Lower leg skin (tissue), 4 donors: ENCODE measurements around the gene CDC20. TPM values are rescaled to one million over a fixed set of nuclear protein-coding genes. Genes with fewer than 3 reads are reported as not detected.

ENCODE experiments used
- DNase-seq, 2 donors: peaks; one replicate each; pipeline ENCODE4 v3.0.0-alpha.2; 2019; ENCODE audit warnings: low spot score in 2 of 2
- H3K4me3 ChIP-seq: fragments of 200-600 bp; sonication (generic); 2 replicates; pipeline ENCODE4 v1.5.1; 2017; ENCODE audit warnings: mild to moderate bottlenecking, low read depth; ENCODE audit not compliant: poor library complexity, severe bottlenecking
- CTCF ChIP-seq, 3 donors: fragments of 450-650 bp; IDR thresholded peaks; one replicate each; pipeline ENCODE4 v1.5.1; 2016; ENCODE audit warnings: antibody characterized with exemption in 3 of 3, mild to moderate bottlenecking in 3 of 3, moderate library complexity in 2 of 3
- POLR2A ChIP-seq, 2 donors: fragments of 450-650 bp; IDR thresholded peaks; one replicate each; pipeline ENCODE4 v1.6.1; 2016 to 2017; ENCODE audit warnings: antibody characterized with exemption in 2 of 2, mild to moderate bottlenecking in 1 of 2, moderate library complexity in 1 of 2
- WGBS, 2 donors: methylation state at CpG; one replicate each; pipeline ENCODE4 v1.1.5; 2018; 5-methylcytosine and 5-hydroxymethylcytosine counted together
- intact Hi-C: fragments of 100-400 bp; cut with DNase I; formaldehyde crosslinking; loops from one replicate; pipeline ENCODE4 v1.15.0; 2023; ENCODE audit warnings: low total_unique reads
- total RNA-seq, 4 donors: library from RNA; depleted of rRNA; stranded (reverse); fragments of >200 nt; gene quantifications; one replicate each; pipeline ENCODE4 v1.1.0, GENCODE V29; 2016

Gene CDC20
- total RNA-seq, 4 donors from 2014 or later: 2.7 to 12.1 (median 6.5) TPM

GRCh38 chr1:43317817-43318471 is 40.8 kb upstream of the CDC20 start:
- no peak for DNase-seq
- TF ChIP-seq POLR2A (IDR thresholded peaks at IDR 0.05): no peak
- WGBS, 2 donors: 81 to 87% methylated on average over 15 of the region's 15 CpGs
- no peak overlapping the region for H3K4me3 ChIP-seq
- intact Hi-C loops: no loop called here

GRCh38 chr1:43318831-43319230 is 40.0 kb upstream of the CDC20 start:
- no peak for DNase-seq
- no peak for TF ChIP-seq CTCF (IDR thresholded peaks at IDR 0.05)
- TF ChIP-seq POLR2A (IDR thresholded peaks at IDR 0.05): no peak
- intact Hi-C loops: no loop called here
- no peak overlapping the region for H3K4me3 ChIP-seq
- WGBS, 2 donors: 64 to 67% methylated on average over 4 of the region's 4 CpGs

- WGBS, 2 donors: 87 to 93% methylated on average over 5 of the region's 5 CpGs
- TF ChIP-seq CTCF (IDR thresholded peaks at IDR 0.05): no peak
- TF ChIP-seq POLR2A (IDR thresholded peaks at IDR 0.05): no peak
- intact Hi-C loops: no loop called here
- H3K4me3 ChIP-seq: no peak overlapping the region
- DNase-seq: no peak
Observed at GRCh38 chr1:43319288-43319687, 39.5 kb upstream of the CDC20 start.

- 100% methylated on average over 2 of the region's 3 CpGs for WGBS, 2 donors
- TF ChIP-seq CTCF (IDR thresholded peaks at IDR 0.05): no peak
- TF ChIP-seq POLR2A (IDR thresholded peaks at IDR 0.05): no peak
- no peak overlapping the region for H3K4me3 ChIP-seq
- no peak for DNase-seq
- intact Hi-C loops: no loop called here
Observed at GRCh38 chr1:43319766-43320165, 39.0 kb upstream of the CDC20 start.

- intact Hi-C loops: no loop called here
- no peak for DNase-seq
- H3K4me3 ChIP-seq: no peak overlapping the region
- TF ChIP-seq POLR2A (IDR thresholded peaks at IDR 0.05) (no peak), CTCF (IDR thresholded peaks at IDR 0.05) (no peak)
- 89 to 93% methylated on average over 7 to 14 of the region's 16 CpGs for WGBS, 2 donors
Observed at GRCh38 chr1:43321331-43321891, 37.4 kb upstream of the CDC20 start.

GRCh38 chr1:43322506-43322905 is 36.3 kb upstream of the CDC20 start:
- no peak for DNase-seq
- TF ChIP-seq CTCF (IDR thresholded peaks at IDR 0.05): no peak
- no peak for TF ChIP-seq POLR2A (IDR thresholded peaks at IDR 0.05)
- intact Hi-C loops: no loop called here
- H3K4me3 ChIP-seq: no peak overlapping the region
- 87 to 88% methylated on average over 5 of the region's 5 CpGs for WGBS, 2 donors
